ENCODE results near the gene GVQW3. TPM values are rescaled to one million over a fixed set of nuclear protein-coding genes. Genes with fewer than 3 reads are reported as not detected.

The GVQW3 gene
- total and polyA plus RNA-seq, 2 of the 13 experiments (the other 11 are each of a cell fraction or from before 2014, with no cell fraction given), result 5.0 to 5.6 TPM

- H3K9ac ChIP-seq (ENCODE audit: insufficient read depth, low read depth, low read length), result no peak overlapping the region
- no peak overlapping the region for H3K27ac ChIP-seq (ENCODE audit: extremely low read length, insufficient read depth, low read length)
- FAIRE-seq (no peak), DNase-seq (ENCODE audit: low spot score) (no peak), ATAC-seq (no peak)
- no peak overlapping the region for H3K4me3 ChIP-seq (replicated peaks in 1 of 3; ENCODE audit: insufficient read depth in 1 of 3, low read depth in 2 of 3, low read length in 3 of 3)
- intact Hi-C loops (cut with micrococcal nuclease; ENCODE audit: unreplicated experiment) (no loop called here), in situ Hi-C loops (cut with HindIII; ENCODE audit: extremely low pct_ligation_motif_present, low pct_unique_long_range_greater_than_20kb) (no loop called here)
- BruUV-seq (replicated peaks), result no TSS peak
- TF ChIP-seq NFE2L2 (IDR thresholded peaks at IDR 0.05; ENCODE audit: low read length), result peak; percentile 66
- no peak for TF ChIP-seq ZBTB1 (CRISPR knock-in tag; IDR thresholded peaks at IDR 0.05; ENCODE audit: borderline replicate concordance)
- no peak overlapping the region for H3K4me2 ChIP-seq (ENCODE audit: low read depth, low read length)
- no peaks in the 10 kb centered on the region for H3K9me3 ChIP-seq (ENCODE audit: low read length)
- no peak overlapping the region for H2AFZ ChIP-seq (ENCODE audit: low read length)
- ChIA-PET POLR2A (no interaction called here), CTCF (ENCODE audit: low intra/inter-chr PET ratio, low total read pairs) (no interaction called here)
- no peaks in the 10 kb centered on the region for H3K36me3 ChIP-seq (replicated peaks in 1 of 2; ENCODE audit: control insufficient read depth in 1 of 2, insufficient read depth in 2 of 2, low read length in 2 of 2)
- H3K4me1 ChIP-seq (ENCODE audit: insufficient read depth, low read length), result no peaks in the 10 kb centered on the region
- 82% methylated on average over 1 of the region's 1 CpG for WGBS (ENCODE audit: low lambda C conversion rate)
- no peaks in the 10 kb centered on the region for H4K20me1 ChIP-seq (ENCODE audit: insufficient read depth, low read length)
- no peaks in the 10 kb centered on the region; a peak in 1 of 5 replicates for H3K27me3 ChIP-seq (ENCODE audit: control insufficient read depth in 1 of 2, insufficient read depth in 2 of 2, low read length in 2 of 2)
- H3K79me2 ChIP-seq (ENCODE audit: insufficient read depth, low read length), result no peaks in the 10 kb centered on the region
Measured at GRCh38 chr11:76436020-76436419, 54.9 kb downstream of the GVQW3 start.

DNA sequence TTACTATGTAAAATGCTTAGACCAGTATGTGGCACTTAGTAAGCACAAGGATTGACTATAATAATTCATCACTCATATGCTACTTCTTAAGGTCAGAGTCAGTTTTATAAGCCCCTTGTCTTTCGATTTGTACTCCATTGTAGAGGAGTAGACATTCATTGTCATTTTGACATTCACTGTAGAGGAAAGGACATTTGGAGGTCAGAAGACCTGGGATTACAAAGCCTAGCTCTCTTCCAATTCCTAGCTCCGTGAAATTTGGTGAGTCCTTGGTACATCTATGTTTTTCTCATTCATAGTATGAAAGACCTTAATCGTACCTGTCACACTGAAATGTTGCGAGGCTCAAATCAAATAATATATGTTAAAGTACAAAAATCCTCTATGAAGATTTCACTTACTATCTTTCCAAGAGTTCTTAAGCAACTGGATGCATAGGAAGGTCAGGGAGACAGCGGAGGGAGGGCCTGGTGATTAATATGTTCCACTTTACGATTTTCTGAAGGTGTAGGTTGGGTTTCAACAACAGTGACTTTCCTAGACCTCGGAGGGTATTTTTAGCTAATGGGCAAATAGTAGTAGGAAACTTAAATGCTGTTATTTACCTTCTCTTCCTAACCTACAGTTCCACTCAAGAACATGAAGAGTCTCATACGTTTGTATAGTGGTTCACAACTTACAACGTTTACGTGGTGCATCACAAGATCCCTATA lies 62.3 kb downstream of the GVQW3 start:
- Histone ChIP-seq H3K4me3 (replicated peaks in 1 of 3; ENCODE audit: insufficient read depth in 1 of 3, low read depth in 2 of 3, low read length in 3 of 3) (peak overlapping the region; percentile 78 to 93 (median 92)), H3K79me2 (ENCODE audit: insufficient read depth, low read length) (peaks cover 52% of the 10 kb centered on the region), H3K9me3 (ENCODE audit: low read length) (no peaks in the 10 kb centered on the region), H3K27me3 (ENCODE audit: control insufficient read depth in 1 of 2, insufficient read depth in 2 of 2, low read length in 2 of 2) (no peaks in the 10 kb centered on the region; a peak in 1 of 5 replicates), H3K4me1 (ENCODE audit: insufficient read depth, low read length) (peaks cover 23% of the 10 kb centered on the region), H3K9ac (ENCODE audit: insufficient read depth, low read depth, low read length) (peak overlapping the region; percentile 97), H3K36me3 (replicated peaks in 1 of 2; ENCODE audit: control insufficient read depth in 1 of 2, insufficient read depth in 2 of 2, low read length in 2 of 2) (peaks cover under 1 to 3% of the 10 kb centered on the region in 2 experiments; a peak in 1 of 5 replicates), H2AFZ (ENCODE audit: low read length) (no peak overlapping the region), H4K20me1 (ENCODE audit: insufficient read depth, low read length) (peaks cover 11% of the 10 kb centered on the region; the same call in 1 of the 2 replicates), H3K27ac (ENCODE audit: extremely low read length, insufficient read depth, low read length) (peak overlapping the region; percentile 92), H3K4me2 (ENCODE audit: low read depth, low read length) (peak overlapping the region; percentile 74)
- no peak for DNase-seq (ENCODE audit: low spot score)
- 39% methylated on average over 10 of the region's 10 CpGs for WGBS (ENCODE audit: low lambda C conversion rate)
- ChIA-PET POLR2A (interaction anchor here (1.2 kb wide), 1 partner anchor 62 kb away, joined by 3 read pairs; the partner anchor contains the start of gene GVQW3), CTCF (ENCODE audit: low intra/inter-chr PET ratio, low total read pairs) (no interaction called here)
- BruUV-seq (replicated peaks), result no TSS peak
- no peak for TF ChIP-seq PPARG (CRISPR knock-in tag; conservative IDR thresholded peaks at IDR 0.05)
- FAIRE-seq, result peak; percentile 70
- intact Hi-C loops (cut with micrococcal nuclease; ENCODE audit: unreplicated experiment) (no loop called here), in situ Hi-C loops (cut with HindIII; ENCODE audit: extremely low pct_ligation_motif_present, low pct_unique_long_range_greater_than_20kb) (no loop called here)
- no peak for ATAC-seq
